NCI-H2107 (cell line): ENCODE results near the gene MORN1.
"Not testable (repeated sequence)": the region's sequence is repeated elsewhere in the genome, so short reads cannot be mapped to it uniquely, and the experiment has no call there.

Source experiments
- DNase-seq: peaks from one replicate; lab custom pipeline; 2025; lab: John Stamatoyannopoulos, UW

MORN1 gene

GRCh38 chr1:2304282-2304681, 87.1 kb downstream of the MORN1 start:
- no peak for DNase-seq

GRCh38 chr1:2303781-2304180, 87.6 kb downstream of the MORN1 start:
- DNase-seq = no peak

- no peak for DNase-seq
Observed at GRCh38 chr1:2303016-2303775, 88.2 kb downstream of the MORN1 start.

GRCh38 chr1:2302292-2302925, 88.9 kb downstream of the MORN1 start:
- no peak for DNase-seq

- no peak for DNase-seq
Observed at GRCh38 chr1:2301607-2302291, 89.6 kb downstream of the MORN1 start.

- no peak for DNase-seq
Observed at GRCh38 chr1:2300851-2301606, 90.3 kb downstream of the MORN1 start.

GRCh38 chr1:2300004-2300771, 91.2 kb downstream of the MORN1 start:
- no peak for DNase-seq

- no peak for DNase-seq
Observed at GRCh38 chr1:2299131-2299627, 92.2 kb downstream of the MORN1 start.

- no peak for DNase-seq
Observed at GRCh38 chr1:2298685-2299084, 92.7 kb downstream of the MORN1 start.

GRCh38 chr1:2297246-2298011, 93.9 kb downstream of the MORN1 start:
- DNase-seq = no peak

- no peak for DNase-seq
Observed at GRCh38 chr1:2296614-2297013, 94.7 kb downstream of the MORN1 start.

- DNase-seq = not testable (repeated sequence)
Observed at GRCh38 chr1:2296211-2296610, 95.1 kb downstream of the MORN1 start.

GRCh38 chr1:2295526-2295925, 95.8 kb downstream of the MORN1 start:
- no peak for DNase-seq

- DNase-seq = no peak
Observed at GRCh38 chr1:2294725-2295078, 96.7 kb downstream of the MORN1 start.

GRCh38 chr1:2294033-2294724, 97.2 kb downstream of the MORN1 start:
- DNase-seq = no peak

GRCh38 chr1:2292725-2293450, 98.5 kb downstream of the MORN1 start:
- DNase-seq = no peak

GRCh38 chr1:2291577-2291976, 99.8 kb downstream of the MORN1 start:
- DNase-seq = no peak

- DNase-seq = no peak
Observed at GRCh38 chr1:2290595-2291510, 100.5 kb downstream of the MORN1 start.
